LNCAP (cell line): ENCODE measurements around the gene BCL2.

ENCODE experiments used
- TF ChIP-seq, protein P1 (sequence below): fragments of 450-650 bp; IDR thresholded peaks from 2 replicates; pipeline ENCODE4 v1.5.1; 2017; ENCODE audit warnings: mild to moderate bottlenecking

The BCL2 gene

DNA sequence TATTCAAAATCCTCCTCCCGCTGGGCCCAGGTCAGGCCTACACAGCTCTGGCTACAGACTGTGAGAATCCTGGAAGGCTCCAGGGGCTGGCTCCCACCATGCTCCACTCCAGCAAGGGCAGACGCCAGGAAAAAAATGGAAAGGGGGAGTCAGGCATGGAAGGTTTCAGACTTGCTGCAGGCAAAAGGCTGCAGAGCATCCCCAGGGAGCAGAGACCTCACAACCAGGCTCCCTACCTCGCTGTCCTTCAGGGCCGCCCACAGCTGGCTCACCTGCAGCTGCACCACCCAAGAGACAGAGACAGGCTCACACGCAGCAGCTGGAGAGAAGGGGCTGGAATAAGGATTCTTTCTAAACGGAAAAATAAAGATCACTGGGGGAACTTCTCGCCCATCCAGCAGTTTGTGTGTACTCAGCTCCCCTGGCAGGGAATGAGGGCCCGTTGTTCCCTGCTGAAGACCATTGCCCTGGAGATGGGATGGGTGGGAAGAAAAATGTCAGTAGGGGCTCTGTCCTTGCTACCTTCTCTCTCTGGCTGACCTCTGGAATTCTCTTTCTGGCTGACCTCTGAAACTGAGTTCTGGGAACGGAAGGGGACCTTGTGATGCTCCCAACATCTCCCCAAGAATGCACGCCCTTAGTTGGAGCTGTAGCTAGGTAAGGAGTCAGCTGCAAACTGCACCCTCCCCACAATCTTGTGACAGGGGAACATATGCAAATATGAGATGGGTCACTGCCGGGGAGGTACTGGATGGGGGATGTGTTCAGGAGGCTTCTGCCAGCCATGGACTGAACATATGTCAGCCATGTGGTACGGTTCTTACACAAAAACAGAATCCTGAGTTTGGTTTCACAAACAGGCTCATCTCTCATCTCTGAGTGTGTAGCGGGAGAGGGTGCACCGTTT lies 34.5 kb downstream of the BCL2 start:
- TF ChIP-seq, protein P1, sequence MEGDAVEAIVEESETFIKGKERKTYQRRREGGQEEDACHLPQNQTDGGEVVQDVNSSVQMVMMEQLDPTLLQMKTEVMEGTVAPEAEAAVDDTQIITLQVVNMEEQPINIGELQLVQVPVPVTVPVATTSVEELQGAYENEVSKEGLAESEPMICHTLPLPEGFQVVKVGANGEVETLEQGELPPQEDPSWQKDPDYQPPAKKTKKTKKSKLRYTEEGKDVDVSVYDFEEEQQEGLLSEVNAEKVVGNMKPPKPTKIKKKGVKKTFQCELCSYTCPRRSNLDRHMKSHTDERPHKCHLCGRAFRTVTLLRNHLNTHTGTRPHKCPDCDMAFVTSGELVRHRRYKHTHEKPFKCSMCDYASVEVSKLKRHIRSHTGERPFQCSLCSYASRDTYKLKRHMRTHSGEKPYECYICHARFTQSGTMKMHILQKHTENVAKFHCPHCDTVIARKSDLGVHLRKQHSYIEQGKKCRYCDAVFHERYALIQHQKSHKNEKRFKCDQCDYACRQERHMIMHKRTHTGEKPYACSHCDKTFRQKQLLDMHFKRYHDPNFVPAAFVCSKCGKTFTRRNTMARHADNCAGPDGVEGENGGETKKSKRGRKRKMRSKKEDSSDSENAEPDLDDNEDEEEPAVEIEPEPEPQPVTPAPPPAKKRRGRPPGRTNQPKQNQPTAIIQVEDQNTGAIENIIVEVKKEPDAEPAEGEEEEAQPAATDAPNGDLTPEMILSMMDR = no peak

DNA sequence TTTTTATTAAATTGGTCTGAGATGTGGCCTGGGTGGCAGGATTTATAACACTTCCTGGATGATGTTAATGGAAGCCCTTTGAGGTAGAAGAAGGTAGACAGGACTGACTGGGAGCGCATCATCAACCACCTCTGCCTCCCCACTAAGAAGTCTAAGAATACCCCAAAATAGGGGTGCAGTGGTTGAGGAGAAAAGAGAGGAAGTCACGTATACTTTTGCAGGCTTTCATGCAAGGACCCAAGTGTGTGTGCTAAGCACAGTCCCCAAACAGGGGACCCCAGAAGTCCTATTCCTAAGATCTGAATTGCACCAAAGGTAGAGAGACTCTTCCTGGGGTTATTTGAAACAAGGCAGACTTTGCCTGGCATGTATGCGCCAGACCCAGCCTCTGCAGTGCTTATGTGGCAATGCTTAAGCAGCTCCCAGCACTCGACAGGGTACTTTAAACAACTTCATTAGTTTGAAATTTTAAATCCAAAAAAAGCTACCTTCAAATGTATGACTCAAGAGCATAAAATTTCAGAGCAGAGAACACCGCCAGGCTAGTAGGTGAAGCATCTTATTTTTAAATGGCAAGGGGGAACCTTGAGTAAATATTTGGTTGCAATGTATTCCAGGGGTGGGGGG lies 35.3 kb downstream of the BCL2 start:
- TF ChIP-seq, protein P1 = no peak

DNA sequence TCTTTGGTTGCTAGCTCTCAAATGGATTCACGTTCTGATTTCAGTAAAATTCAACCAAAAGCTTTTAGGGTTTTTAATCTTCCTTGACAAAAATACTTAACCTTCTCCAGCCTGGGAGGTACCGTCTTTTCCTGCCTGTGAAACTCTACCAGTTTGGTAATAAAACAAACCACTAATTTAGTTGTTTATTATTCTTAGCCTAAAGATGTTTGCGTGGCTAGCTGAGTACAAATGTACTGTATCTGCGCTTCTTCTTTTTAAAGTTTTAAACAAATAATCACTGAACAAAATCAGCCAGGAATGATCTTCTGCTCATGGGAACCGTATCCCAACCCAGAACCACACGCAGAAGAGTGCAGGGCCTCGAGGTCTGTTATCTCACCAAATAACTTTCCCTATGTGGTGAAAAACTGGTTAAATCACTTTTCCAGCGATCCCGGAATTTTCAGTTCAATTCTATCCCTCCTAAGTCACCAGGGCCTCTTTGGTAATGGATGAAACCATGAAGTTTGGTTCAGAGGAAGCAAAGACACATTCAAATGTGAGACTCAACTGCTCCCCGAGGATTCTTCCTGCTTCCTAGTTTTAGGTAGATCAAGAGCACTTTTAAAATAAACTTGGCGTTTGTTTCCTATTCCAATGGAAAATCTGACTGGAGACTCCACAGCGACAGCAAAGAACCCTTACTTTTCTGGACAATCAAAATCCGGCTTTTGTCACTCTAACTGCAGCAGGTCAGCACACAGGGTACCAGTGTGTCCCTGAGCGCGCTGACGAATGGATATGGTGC lies 36.1 kb downstream of the BCL2 start:
- TF ChIP-seq, protein P1 = no peak

DNA sequence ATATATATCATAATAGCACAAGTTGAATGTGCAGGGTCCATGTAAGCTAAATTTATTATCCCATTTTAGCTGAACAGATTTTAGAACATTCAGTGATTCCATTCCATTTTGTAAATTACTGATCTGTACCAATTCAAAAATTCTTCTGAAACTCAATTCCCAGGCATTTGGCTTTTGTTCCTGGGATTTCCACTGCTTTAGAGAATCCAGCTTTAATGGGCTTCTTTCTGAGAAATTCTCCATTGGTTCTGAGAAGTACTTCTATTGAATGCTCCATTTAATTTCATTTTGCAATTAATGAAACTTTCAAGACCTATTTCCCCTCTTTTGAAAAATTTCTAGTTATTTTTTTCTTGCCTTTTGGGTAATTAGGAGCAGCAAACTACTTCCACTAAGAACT lies 36.8 kb downstream of the BCL2 start:
- TF ChIP-seq, protein P1 = no peak

DNA sequence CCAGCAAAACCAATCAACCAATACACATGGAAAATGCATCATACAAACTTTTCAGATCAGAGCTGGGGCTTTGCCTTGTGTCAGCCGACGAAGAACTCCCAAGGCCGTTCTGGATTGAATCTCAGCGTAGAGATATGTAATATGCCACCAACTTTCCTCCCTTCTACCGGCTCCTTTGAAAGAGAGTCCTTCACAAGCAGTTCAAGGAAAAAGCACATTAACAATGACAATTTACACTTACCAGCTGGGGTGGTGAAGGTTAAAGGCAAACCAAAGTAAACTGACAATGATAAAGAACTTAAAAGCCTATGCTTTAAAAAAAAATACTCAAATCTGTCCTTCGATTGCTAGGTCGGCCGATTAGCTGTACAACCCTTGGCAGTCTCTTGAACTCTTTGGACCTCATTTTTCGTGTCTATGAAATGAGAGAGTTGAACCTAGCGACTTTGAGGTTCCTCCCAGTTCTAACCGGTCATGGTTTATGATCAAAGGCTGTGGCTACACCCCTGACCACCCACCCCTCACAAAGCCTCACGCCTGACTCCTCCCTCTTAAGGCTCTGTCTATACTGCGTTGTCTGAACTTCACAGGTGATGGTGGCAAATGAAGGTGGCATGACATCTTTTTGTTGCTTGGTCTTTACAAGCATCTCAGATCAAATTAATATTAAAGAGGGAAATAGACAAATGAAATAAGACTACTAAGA lies 46.2 kb downstream of the BCL2 start:
- TF ChIP-seq, protein P1 = no peak

DNA sequence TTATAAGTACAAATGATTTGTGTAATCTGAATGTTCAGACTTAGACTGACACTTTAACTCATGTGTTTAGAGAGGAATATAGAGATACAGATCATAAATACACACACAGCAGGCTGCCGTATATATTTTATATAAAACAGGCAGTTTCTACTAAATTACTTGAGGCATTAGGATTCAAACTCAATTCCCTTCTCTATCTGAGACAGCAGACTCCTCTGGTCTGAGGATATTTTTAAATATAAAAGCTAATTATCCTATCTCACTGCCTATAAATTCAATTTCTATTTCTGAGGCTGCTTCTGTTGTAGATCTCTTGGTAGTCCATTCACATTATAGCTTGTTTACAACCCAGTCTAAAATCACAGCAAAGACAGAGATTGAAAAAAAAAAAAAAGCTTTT lies 46.9 kb downstream of the BCL2 start:
- TF ChIP-seq, protein P1 = no peak

DNA sequence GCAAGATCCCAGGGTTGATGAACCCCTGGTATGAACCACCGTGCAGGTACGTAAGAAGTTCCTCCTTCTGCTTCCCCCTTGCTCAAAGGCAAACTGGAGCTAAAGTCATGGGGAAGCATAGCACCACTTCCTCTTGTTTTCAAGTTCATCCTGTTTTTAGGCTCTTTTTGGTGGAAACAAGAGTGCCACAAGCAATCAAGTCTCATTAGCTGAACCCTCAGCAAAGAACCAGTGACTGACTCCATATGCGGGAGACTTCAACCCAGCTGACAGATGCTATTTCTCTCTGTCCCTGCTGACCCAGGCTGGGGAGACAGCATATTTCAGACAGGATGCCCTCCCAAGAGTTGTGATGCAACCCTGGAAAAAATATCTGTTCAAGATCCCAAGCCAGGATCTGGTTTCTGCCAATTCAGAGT lies 47.7 kb downstream of the BCL2 start:
- TF ChIP-seq, protein P1 = no peak
